GM19351 (cell line): ENCODE data around the gene PDIA5.

Experiments
- ATAC-seq: cut with Tn5 transposase; IDR thresholded peaks from one replicate; pipeline ENCODE4 v1.9.1; 2021; ENCODE audit warnings: mild to moderate bottlenecking, moderate library complexity; ENCODE audit not compliant: unreplicated experiment

PDIA5 gene

GRCh38 chr3:123039178-123039577, 27.6 kb upstream of the PDIA5 start:
- ATAC-seq: no peak

- no peak for ATAC-seq
These were observed 24.4 kb upstream of the PDIA5 start for GRCh38 chr3:123042413-123042812.

- ATAC-seq: no peak
These were observed 21.7 kb upstream of the PDIA5 start for GRCh38 chr3:123044981-123045763.

GRCh38 chr3:123046262-123047061, 20.4 kb upstream of the PDIA5 start:
- no peak for ATAC-seq

- ATAC-seq: no peak
These were observed 19.8 kb upstream of the PDIA5 start for GRCh38 chr3:123047062-123047319.

- ATAC-seq: no peak
These were observed 18.2 kb upstream of the PDIA5 start for GRCh38 chr3:123048480-123049237.

- no peak for ATAC-seq
These were observed 16.2 kb upstream of the PDIA5 start for GRCh38 chr3:123050666-123051065.

GRCh38 chr3:123053107-123053506, 13.7 kb upstream of the PDIA5 start:
- ATAC-seq: no peak

GRCh38 chr3:123054109-123054778, 12.6 kb upstream of the PDIA5 start:
- ATAC-seq: no peak

- no peak for ATAC-seq
These were observed 11.9 kb upstream of the PDIA5 start for GRCh38 chr3:123054931-123055330.

- no peak for ATAC-seq
These were observed 11.5 kb upstream of the PDIA5 start for GRCh38 chr3:123055352-123055751.

- ATAC-seq: no peak
These were observed 8.3 kb upstream of the PDIA5 start for GRCh38 chr3:123058505-123058904.

- no peak for ATAC-seq
These were observed 6.8 kb upstream of the PDIA5 start for GRCh38 chr3:123060054-123060453.

GRCh38 chr3:123061856-123062255, 5.0 kb upstream of the PDIA5 start:
- ATAC-seq: no peak

GRCh38 chr3:123063034-123063433, 3.8 kb upstream of the PDIA5 start:
- ATAC-seq: no peak

- ATAC-seq: no peak
These were observed 2.3 kb upstream of the PDIA5 start for GRCh38 chr3:123064506-123064905.

- no peak for ATAC-seq
These were observed 1.9 kb upstream of the PDIA5 start for GRCh38 chr3:123064914-123065313.

- no peak for ATAC-seq
These were observed 278 bp upstream of the PDIA5 start for GRCh38 chr3:123066599-123066895.

GRCh38 chr3:123067689-123068600, 1.1 kb downstream of the PDIA5 start:
- ATAC-seq: peak; percentile 44

- ATAC-seq: no peak
These were observed 2.0 kb downstream of the PDIA5 start for GRCh38 chr3:123068601-123069381.
